AG20443 (cell line): ENCODE data around the gene ELP4.

Experiments used
- DNase-seq: peaks from one replicate; pipeline ENCODE4 v3.0.0; 2012; ENCODE audit warnings: low spot score, mixed read lengths

Gene ELP4

DNA sequence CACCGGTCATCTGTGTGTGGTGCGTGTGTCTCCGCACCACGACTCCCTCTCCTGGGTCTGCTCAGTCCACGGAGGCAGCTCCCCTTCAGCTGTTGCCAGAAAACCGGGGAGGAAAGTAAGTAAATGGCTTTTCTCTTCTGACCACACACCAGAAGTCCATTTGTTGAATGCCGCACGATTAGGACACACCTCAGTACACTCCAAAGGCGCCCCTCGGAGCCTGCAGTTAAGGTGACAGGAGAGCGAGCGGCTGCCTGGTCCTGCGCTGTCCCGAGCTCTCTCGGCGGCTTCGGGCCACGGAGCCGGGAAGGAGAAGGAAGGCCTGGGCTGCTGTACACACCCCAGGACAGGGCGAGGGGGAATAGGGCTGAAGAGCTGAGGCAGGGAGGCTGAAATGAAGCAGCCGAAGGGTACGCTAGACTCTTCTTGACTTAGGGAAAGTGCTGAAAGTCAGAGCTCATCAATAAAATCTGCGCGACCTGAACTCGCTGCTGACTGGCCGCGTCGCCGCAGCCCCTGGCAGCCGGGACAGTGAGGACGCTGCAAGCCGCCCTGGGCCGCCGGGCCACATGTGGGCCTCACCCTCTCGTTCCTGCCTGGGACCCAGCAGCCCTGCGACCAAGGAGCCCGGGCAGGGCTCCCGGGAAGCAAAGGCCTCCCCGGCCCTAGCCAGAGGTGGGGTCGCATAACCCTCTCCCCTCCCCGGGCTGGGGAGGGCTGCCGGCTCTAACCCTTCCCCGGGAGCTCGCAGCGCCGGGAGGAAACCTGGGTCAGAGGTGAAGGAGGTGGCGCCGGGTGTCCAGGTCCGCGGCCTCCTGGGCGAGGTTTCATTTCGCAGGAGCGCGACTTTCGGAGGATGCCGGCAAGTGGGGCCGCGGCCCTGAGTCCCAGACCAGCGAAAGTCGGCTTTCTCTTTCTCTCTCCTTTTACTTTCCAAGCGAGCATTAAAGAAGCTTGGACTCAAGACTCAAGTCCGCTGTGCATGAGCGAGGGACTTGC is 303.1 kb downstream of the ELP4 start:
- DNase-seq, result no peak

DNA sequence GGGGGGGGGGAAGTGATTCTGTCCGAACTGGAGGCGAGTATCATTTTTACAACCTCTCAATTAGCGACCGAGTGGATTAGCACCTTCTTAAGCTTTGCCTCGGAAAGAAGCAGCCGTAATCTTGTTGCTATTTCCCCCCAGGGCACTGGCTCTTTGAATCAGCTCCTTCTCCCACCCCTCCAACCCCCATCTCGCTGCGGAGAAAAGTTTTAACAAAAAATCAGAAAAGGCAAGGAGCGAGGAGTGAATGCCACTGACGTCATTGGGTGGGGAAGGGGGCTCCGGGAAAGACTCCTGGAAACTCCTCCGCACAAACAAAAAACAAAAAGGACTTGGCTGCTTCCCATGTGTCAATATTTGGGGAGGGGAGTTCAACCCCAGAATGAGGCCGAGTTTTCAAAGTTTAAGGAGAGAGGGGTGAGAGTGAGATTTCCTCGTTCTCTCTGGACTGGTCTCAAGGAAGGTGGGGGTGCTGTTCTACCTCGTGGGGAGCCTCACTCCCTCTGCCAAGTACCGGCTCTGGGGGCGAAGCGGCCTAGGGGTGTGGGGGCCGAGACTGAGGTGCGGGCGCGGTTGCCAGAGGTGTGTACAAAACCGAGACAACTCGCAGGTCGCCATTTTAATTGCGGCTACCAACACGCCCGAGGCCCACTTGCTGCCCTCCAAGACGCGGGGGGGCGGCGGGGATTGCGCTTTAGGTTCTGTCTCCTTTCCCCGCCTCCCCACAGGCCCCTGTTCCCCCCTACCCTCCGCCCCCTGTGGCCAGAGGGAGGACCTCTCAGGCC is 304.0 kb downstream of the ELP4 start:
- DNase-seq, result no peak

DNA sequence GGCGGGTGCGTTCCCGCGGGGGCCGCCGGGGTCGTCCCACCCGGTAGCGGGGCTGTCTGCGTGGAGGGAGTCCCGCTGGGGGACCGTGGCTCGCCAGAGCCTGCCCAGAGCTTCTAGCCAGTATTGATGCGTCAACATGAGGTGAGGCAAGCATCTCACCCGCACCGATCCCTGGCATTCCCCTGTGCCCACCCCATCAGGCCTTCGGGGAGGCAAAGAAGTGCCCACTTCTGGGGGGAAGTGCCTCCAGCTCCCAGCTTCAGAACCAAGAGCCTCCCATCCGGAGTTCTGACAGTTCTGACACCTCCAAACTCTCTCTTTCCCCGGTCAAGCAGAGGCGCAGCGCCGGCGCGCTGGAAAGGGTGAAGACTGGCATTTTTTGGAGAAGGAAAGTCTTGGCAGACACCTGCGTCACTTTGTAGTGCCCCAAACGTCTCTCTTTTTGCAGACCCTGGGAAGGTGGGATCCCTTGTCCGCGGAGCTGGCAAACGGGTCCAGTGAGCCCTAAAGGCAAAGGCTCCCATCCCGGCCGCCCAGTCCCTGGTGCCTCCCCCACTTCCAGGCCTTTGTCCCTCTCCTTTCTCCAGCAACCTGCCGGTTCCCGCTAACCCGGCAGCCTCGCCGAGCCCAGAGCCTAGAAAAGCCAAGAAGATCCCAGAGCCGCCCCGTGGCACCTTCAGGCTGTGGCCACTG is 304.8 kb downstream of the ELP4 start:
- no peak for DNase-seq

DNA sequence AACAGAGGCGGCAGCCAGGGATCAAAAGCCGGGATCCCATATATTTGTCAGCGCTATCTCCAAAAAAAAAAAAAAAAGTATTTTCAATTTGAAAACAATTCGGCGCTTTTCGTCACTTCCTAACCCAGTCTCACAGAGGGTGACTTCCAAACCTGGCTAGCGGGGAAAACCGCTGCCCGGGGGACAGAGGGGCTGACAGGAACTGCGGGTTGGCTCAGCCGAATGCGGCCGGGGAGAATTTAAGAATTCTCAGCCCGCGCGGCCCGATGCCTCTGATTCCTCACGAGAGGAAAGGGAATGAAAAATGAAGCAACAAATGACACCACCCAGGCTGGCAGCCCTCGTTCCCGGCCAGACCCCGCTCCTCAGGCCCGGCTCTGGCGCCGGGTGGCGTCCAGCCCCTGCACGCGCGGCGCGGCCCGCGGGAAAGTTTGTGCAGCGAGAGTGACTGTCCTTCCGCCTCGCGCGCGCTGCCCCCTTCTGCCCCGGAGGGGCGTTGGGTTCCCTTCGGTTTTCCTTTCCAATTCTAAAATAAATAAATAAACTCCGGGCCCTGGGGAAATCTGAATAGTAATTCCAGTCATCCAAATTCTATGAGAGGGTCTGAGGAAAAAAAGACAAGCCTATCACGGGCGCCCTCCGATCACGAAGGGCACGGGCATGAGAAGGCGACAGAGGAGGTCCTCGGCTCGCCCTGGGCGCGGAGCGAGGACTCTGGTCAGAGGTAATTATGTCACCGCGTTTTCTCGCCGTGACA is 306.3 kb downstream of the ELP4 start:
- DNase-seq, result peak; percentile 40

DNA sequence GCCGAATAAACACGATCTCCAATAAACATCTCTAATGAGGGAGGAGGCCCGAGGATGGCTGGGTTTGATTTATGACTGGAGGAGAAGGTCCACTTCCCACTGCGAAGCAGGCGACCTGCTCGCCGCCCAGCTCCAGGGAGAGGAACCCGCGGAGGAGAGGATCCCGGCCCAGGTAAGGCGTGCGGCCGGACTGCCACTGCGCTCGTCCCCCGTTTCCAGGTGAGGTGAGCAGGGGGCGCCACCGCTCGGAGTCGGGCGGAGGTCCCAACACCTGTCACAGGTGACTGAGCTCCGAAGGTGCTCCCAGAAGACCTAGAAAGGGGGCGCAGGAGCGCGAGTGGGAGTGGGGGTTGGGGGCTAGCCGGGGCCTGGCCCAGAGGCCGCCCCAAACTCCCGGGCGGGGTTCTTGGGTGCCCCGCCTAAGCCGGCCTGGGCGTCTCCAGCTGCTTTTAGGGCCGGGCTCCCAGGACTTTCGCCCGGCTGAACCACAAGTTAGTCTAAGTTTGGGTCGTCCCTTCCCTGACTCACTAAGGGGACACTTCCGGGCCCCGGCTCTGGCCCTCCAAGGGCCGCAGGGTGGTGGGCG is 307.0 kb downstream of the ELP4 start:
- peak; percentile 45 for DNase-seq

DNA sequence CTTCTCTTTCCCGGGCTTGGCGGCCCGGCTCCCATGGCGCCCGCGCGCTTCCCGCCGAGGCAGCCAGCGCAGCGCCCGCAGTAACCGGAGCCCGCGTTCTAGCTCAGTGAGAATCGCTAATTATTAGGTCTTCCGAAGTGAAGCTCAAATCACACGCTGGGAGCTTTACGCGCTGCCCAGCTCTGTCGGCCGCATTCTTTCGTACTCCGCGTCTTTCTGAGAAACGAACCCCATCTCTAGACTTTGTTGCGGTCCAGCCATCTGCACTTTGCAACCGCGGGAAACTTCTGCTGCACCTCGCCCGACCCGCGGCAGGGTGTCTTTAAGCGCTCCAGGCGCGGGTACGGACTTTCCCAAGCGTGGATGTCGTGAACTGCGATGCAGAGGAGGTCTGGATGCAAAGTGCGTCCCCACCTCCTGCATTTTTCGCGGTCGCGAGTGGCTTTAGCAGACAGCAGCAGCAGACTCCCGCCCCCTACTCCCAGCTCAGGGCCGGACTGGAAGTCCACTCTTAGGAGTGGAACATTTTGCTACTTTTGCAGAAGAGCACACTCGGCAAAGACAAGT is 307.6 kb downstream of the ELP4 start:
- no peak for DNase-seq

DNA sequence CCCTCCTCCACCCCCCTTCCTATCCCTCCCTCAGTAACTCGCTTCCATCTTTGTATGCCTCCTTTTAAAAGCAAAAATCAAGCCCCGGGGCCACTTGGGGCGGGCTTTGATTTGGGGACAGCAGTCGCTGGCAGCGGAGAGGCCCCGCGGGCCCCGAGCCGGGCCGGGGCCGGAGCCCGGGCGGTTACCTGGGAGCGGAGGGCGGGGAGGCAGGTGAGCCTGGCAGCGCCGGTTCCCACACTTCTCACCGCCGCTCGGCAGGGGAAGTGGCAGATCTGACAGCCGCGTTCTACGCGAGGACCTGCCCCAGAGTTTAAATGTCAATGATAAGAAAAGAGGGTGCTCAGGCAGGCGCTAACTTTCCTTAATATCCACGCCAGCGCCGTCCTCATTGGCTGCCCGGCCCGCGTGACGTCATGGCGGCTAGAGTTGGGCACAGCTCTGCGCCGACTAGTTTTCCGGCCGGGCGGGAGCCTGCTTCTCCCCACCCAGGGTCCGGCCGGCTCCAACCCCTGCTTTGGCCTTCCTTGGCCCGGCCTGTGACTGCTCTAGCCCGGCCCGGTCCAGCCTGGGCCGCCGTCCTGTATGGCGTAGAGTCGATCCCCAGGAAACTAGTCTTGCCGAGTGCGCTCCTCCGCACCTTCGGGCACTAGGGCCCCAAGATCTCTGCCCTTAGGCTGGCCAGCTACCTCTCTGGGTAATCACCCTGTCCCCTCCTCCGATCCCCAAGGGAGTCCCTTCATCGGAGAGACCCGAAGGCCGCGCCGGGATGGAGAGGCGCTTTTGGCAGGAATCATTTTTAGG is 308.3 kb downstream of the ELP4 start:
- DNase-seq, result peak; percentile 39

DNA sequence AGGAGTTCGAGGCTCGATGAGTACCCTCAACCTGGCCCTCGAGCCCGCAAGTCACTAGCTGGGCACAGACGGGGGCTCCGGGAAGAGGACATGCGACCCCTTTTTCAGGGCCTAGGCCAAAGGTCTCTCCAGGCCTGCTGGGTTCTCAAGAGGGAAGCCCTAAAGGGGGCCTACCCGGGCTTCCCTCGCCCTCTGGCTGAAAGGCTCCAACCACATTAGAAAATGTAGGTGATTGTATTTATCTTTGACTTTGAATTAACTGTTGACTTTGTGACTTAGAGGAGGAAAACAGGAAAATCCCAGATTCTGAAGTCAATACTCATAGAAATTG is 308.8 kb downstream of the ELP4 start:
- DNase-seq, result no peak

DNA sequence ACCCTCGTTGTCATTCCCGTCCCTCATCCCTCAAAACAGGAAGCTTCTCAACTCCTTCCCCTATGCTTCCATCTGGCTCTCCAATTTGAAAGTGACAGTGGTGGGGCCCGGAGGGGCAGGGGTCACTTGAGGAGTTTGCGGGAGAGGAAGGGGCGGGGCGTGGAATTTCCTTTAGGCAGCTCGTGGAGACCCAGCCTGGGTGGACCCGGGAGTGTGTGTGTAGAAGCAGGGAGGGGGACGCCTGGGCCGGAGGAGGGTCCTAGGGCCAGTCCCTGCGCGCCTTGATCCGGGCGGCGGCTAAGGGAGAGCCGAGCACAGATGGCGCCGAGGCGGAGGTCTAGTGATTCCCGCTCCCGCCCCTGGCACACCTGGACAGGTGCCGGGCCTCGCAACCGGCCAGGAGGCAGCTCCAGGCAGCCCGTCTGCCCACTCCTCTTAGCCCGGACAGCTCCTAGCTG is 309.3 kb downstream of the ELP4 start:
- DNase-seq, result no peak

DNA sequence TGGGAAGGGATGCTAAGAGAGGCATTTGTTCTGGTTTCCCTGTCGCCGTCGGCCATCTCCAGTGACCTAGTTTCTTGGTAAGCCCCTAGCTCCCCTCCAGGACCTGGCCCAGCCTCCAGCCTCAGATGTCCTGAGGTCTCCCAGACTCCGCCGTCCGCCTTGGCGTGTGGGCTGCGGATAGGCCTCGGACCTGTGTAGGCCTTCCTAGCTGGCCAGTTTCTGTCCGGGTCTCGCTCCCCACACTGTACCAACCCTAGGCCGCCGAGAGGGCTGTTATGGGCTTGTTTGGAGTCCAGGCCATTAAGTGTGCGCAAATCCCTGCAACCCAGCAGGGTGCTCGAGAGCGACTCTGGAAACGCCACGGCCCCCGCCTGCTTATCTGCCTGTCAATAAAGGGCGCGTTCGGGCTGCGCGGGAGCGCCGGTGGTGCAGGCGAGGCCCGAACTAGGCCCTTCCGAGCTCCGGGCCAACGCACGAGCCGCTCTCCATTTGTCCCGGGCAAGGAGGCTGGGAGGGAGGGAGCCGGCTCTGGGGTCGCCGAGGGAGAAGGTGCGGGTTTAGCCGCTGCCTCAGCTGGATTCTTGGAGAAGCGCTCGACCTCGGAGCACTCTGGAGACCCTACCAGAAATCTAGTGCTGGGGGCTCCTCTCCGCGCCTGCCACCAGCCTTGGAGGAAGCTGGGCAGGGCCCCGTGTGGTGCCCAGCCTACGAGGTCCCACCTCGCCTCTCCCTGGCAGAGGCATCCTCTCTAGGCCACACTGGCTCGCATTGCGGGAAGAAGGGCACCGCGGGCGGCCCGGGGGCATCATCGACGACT is 310.3 kb downstream of the ELP4 start:
- DNase-seq, result no peak

DNA sequence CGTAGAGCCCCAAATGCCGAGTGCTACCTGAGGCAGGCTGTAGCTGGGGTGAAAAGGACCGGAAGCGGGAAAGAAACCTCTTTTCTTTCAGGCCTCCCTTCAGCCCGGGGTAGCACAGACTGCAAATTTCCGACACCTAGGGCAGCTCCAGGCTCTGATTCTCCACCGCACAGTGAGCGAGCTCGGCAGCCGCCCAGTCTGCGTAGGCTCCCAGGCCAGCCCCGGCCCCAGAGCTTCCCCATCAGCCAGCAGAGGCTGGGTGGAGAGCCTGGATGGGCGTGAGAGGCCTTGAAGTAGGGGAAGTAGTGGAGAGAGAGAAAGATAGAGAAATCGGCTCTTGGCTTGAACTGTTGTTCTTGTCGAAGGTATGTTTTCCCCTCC is 310.9 kb downstream of the ELP4 start:
- no peak for DNase-seq

DNA sequence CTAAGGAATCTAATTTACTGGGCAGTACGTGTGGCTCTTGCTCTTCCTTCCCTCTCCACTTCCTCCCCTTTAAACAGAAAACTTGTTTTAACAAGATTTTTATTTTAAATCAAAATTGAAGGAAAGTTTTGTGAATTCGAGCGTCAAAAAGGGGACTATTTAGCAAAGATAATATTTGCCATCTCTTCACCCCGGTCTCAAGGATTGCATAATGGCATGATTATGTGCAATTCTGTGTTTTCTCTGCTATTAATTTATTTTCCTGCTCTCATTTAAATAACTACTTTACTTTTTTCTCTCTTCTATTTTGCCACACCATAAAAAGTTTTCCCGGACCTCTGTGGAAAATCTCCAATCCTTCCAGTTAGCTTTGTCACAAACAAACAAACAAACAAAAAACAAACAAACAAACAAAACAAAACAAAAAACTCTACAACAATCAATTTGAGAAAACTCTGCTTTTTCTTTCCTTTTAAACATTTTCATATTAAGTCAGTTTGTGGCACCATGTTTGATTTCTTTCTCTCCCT is 311.7 kb downstream of the ELP4 start:
- no peak for DNase-seq

DNA sequence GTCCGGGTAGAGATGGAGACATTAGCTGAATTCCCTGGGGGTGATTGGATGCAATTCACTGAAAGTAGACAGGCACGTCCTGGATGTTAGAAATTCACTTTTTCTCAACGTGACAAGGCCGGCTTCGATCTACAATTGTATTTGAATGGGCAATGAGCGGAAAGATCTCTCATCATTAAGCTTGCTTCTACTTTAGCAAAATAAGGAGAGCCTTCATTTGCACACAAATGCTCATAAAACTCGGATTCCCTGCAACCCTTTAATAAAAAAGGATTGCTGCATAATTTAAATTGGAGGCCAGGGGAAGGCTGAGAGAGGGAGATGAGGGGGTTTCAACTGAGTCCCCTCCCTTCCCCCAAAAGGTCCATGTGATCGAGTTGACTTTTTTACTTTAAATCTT is 312.2 kb downstream of the ELP4 start:
- no peak for DNase-seq

DNA sequence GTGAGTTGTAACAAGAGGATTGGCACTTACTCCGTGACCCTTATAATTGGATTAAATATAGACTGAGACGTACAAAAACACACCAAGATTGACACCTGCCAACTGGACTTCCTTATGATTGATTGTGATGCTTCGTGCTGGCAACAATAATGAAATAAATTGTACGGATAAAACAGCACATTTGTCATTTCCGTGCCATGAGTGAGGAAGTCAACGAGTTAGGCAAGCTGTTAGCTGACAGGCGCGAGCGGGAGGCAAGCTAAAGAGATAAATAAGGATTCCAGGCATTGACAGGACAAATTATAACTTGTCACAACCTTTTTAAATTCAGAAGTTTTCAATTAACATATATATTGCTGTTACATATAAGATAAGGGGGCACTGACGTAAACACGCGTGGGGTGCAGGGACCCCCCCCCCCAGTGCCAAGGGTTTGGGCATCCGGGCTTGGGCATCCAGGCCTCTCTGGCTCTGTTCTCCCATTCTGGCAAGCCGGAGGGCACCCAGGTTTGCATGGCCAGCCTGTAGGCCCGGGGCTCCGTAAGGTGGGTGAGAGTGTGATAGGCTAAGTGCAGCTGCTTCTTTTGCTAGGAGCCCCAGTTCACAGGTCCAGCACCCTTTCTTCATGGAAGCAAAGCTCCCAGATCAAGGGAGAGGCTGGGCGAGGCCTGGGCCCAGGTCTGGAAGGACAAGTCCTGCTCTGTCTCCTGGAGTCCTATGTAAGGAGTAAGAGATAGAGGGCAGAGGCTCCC is 312.8 kb downstream of the ELP4 start:
- DNase-seq, result no peak

DNA sequence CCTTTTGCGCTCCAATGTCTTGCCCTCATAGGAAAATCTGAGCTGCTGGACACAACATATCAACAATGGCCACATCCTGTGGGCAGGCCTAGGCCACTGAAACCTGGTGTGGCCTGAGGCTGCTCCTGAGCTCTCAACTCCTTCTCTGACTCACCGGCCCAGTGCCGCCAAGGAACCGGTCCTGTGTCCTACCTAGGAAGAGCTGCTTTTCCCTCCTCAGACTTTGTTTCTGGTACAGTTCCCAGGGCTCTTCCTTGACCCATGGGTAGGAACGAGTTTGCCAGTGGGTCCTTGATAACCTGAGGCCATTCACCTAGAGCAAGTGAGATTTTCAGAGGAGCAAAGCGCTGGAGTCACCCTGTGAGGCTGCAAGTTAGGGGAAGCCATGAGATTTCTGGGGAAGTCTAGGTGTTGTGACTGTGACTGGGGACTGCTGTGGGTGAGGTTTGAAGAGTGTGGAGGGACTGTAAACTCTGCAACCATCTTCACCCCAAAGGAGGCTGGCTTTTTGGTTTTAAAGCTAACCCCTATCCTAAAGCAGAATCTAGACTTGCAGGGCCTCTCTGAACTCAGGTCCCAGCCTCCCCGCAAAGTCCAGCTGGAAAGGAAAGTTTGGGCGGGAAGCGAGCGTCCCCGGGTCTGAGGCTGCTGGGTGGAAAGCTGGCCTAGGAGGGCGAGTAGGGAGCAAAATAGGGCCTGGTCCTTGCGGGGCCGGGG is 313.5 kb downstream of the ELP4 start:
- no peak for DNase-seq

DNA sequence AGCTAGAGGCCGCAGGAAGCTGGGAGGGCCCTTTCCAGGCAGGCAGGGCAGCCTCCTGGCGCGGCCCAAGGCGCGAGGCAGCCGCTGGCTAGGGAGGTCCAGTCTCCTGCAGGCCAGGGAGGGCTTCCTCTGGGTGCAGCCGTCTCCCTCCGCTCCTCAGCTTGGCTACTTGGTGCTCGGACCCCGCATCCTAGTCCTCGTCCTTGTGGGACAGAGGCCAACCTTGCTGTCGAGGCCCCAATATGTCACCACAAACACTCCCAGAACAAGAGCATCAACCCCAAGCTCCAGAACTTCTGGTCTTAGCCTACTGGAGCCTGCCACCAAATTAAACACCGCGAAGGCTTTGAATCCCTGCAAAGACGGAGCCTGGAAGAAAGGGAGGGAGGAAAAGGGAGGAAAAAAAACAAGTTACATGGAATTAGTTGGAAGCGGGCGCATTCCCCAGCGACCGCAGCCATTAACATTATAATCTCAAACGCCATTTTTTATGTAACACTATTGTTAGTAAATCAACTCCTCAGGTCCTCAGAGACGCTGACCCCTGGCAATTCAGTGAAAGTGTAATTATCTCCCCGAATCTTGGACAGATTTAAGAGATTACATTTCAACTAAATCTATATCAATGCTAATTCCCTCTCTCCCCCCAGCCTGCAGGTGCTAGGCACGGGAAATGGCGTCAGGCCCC is 314.2 kb downstream of the ELP4 start:
- DNase-seq, result no peak

DNA sequence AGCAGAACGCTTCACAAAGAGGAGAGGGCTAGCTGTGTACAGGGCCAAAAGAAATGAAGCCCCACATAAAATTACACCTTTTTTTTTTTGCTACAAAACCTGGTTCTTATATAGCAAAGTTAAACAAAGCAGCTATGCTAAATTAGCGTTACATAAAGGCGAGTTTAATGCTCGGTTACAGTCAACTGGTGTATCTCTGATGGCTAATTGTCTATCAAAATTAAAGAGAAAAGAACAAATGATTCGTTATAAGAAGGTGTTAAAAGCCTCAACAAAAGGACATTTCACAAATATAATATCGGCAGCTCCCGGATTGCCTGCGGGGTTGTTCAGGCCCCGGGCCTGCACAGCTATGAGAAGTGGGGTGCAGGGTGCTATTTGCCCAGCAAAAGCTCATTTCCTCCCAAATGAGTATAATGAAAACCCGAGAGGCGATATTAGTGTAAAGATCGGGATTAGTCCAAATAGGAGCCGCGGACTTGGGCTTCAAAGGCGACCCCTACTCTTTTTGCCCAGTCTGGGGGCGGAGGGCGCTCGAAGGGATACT is 314.8 kb downstream of the ELP4 start:
- DNase-seq, result no peak
